Dermis microvascular lymphatic vessel endothelial cell (primary cell): Measurements from ENCODE around the gene CD244. TPM values are rescaled to one million over a fixed set of nuclear protein-coding genes. Genes with fewer than 3 reads are reported as not detected.

Experiments used
- DNase-seq, 2 donors: peaks; one replicate each; pipeline versions ENCODE4 v3.0.0 to v3.0.0-alpha.2; 2010; ENCODE audit warnings: low read depth in 2 of 2
- total RNA-seq: library from RNA; depleted of rRNA; stranded (reverse); fragments of >200 nt; gene quantifications from 2 replicates; pipeline ENCODE4 v1.2.1, GENCODE V29; 2014

The CD244 gene
- total RNA-seq, 1 donor from 2014 or later: not detected

DNA sequence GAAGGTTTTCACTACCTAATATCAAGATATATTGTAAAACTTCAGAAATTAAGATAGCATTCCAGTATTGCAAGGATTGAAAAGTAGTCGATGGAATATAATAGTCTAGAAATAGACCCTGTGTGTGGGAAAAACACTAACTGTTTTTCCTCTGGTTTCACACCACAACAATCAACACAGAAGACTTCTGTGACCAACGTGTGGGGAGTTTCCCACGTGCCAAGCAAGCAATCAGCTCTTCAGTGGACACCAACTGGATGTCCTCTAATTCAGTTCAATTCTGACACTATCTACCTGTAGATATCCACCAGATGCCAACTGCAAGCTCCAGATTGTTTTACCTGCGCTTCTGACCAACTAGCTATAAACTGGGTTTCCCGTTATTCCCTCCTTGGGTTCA is 12.1 kb downstream of the CD244 start:
- no peak for DNase-seq

DNA sequence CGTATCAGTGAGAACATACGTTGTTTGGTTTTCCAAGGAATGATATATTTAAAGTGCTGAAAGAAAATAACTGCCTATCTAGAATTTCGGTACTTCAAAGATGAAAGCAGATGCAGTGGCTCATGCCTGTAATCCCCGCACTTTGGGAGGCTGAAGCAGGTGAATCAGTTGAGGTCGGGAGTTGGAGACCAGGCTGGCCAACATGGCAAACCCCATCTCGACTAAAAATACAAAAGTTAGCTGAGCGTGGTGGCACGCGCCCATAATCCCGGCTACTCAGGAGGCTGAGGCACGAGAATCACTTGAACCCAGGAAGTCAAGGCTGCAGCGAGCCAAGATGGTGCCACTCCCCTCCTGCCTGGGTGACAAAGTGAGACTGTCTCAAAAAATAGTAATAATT is 16.4 kb downstream of the CD244 start:
- DNase-seq: no peak

- no peak for DNase-seq
Measured at GRCh38 chr1:160844447-160845232, 18.0 kb downstream of the CD244 start.

GRCh38 chr1:160841079-160841478 is 21.6 kb downstream of the CD244 start:
- no peak for DNase-seq

DNA sequence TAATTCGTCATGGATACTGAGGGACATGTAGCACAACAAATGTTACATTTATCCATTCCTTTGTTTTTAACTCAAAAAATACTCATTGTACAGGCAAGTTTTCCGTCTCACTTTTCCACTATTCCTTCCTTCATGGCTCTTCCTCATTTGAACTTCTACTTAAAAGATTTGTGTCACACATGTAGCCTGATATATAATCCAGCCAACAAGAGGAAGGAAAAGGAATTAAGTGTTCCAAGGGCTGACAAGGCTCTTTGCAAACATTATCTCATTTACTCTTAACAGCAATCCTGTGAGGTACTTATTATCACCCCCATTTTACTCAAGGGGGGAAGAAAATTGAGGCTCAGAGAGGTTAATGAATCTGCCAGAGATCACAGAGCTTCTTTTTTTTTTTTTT is 22.9 kb downstream of the CD244 start:
- no peak for DNase-seq

GRCh38 chr1:160838888-160839287 is 23.8 kb downstream of the CD244 start:
- no peak for DNase-seq

DNA sequence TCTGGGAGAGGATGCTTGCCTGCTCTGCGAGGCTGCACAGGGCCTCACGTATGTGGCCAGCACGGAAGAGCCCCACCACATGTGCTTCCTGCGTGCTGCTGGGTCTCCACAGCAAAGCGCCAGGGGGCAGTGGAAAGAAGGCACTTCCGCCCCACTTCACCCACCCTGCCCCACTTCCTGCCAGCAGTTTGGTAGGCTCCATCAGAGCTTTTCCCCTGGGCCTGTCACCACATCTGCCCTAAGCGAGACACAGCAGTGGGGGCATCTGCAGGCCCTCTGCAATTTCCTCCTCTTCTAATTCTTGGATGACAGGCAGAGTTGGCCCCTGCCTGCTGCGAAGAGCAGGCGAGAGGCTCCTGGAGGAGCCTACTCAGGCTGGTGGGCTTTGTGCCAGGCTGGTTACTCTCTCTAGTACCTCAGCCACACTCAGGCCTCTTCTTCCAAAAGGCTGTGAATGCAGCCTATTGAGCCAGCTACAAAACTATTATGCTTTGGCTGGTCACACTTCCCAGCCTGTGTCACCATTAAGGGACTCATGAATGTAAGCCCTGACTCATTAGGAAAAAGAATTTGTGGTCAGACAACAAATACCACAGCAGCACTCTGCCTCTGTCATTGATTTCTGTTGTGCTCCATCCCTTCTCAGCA is 25.0 kb downstream of the CD244 start:
- DNase-seq: no peak

GRCh38 chr1:160836981-160837557 is 25.6 kb downstream of the CD244 start:
- no peak for DNase-seq

GRCh38 chr1:160836561-160836960 is 26.1 kb downstream of the CD244 start:
- DNase-seq: no peak

DNA sequence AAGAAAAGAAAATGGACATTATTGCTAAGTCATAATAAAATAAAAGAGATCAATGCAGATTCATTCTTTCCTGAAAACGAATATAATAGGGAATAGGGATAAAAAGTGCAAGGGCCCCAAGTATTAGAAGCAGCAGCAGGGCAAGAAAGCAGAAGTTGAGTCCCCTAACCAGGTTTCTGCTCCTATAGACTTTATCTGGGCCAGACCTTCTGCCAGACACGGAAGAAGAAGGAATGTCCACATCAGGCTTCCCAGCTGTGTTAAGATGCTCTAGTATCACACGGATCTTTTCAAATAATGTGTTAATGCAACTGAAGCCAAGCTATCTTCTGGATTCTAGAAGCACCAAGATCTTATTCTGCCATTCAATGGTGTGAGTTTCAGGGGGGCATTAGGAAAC is 26.9 kb downstream of the CD244 start:
- no peak for DNase-seq

- DNase-seq: peak; percentile 32 to 66
Measured at GRCh38 chr1:160834945-160835565, 27.6 kb downstream of the CD244 start.

- peak; percentile 22 to 55 for DNase-seq
Measured at GRCh38 chr1:160830321-160831153, 32.1 kb downstream of the CD244 start.

GRCh38 chr1:160829766-160830165 is 32.9 kb downstream of the CD244 start:
- no peak for DNase-seq

GRCh38 chr1:160827418-160827817 is 35.3 kb downstream of the CD244 start:
- no peak for DNase-seq

- no peak for DNase-seq
Measured at GRCh38 chr1:160826546-160826945, 36.1 kb downstream of the CD244 start.

DNA sequence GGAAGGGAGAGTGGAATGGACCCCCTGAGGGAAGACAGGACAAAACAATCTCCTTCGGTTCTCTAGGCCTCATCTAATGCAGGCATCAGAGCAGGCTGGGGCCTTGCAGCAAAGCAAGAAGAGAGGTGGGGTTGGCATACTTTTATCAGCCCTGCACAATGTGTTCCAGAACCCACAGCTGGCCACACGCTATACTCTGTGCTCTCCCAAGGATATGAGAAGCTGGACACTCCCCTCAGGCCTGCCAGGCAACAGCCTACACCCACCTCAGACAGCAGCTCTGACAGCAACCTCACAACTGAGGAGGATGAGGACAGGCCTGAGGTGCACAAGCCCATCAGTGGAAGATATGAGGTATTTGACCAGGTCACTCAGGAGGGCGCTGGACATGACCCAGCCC is 39.4 kb downstream of the CD244 start:
- DNase-seq: no peak

DNA sequence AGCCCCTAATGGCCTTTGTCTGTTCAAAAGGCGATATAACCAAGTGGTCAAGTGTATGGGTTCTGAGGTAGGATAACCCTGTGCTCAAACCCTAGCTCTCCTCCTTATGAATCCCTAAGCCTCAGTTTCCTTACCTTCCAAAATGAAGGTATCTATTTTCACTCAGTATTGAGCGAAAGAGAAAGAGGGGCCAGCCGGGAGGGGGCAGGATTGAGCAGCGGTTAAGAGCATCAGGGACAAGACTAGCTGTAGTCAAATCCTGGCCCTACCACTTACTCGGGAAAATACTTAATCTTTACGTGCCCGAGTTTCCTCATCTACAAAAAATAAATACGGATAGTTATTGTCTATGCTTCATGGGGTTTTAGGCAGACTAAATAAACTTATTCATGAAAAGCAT is 41.1 kb downstream of the CD244 start:
- DNase-seq: no peak

- no peak for DNase-seq
Measured at GRCh38 chr1:160819186-160819585, 43.5 kb downstream of the CD244 start.

- DNase-seq: no peak
Measured at GRCh38 chr1:160818207-160818937, 44.3 kb downstream of the CD244 start.

GRCh38 chr1:160814856-160815255 is 47.8 kb downstream of the CD244 start:
- no peak for DNase-seq

GRCh38 chr1:160814316-160814715 is 48.4 kb downstream of the CD244 start:
- DNase-seq: no peak
